SU-DHL-6 (cell line): Measurements from ENCODE around the gene ATP13A2.

ENCODE experiments used
- H2AFZ ChIP-seq: fragments of 200-600 bp; sonication (generic); 2 replicates; pipeline ENCODE4 v1.6.1; 2014; ENCODE audit warnings: low read depth, mild to moderate bottlenecking, moderate library complexity, mixed read lengths, antibody characterized with exemption, low read length; ENCODE audit not compliant: severe bottlenecking
- H3F3A ChIP-seq: fragments of 200-600 bp; shearing (Covaris generic); 2 replicates; pipeline ENCODE4 v1.6.0; 2016; ENCODE audit warnings: antibody characterized with exemption, mild to moderate bottlenecking; ENCODE audit not compliant: insufficient read depth
- H3K27ac ChIP-seq: fragments of 200-600 bp; sonication (generic); 2 replicates; pipeline ENCODE4 v1.5.1; 2016; ENCODE audit warnings: low read depth, mild to moderate bottlenecking, low read length, moderate library complexity, mixed read lengths
- H3K27me3 ChIP-seq: fragments of 200-600 bp; sonication (generic), shearing (Covaris generic); 2 replicates; pipeline ENCODE4 v1.6.0; 2014; ENCODE audit warnings: mild to moderate bottlenecking, low read length
- H3K36me3 ChIP-seq: fragments of 200-600 bp; sonication (generic); 2 replicates; pipeline ENCODE4 v1.6.1; 2014; ENCODE audit warnings: mild to moderate bottlenecking, low read length, mixed read lengths
- H3K4me2 ChIP-seq: fragments of 300-600, 200-600 bp; shearing (Covaris generic), sonication (generic); 2 replicates; pipeline ENCODE4 v1.6.0; 2014; ENCODE audit warnings: low read length, low read depth, mild to moderate bottlenecking; ENCODE audit not compliant: poor library complexity, severe bottlenecking
- H3K4me3 ChIP-seq: fragments of 200-600 bp; sonication (generic); 2 replicates; pipeline ENCODE4 v1.5.1; 2014; ENCODE audit warnings: antibody characterized with exemption, low read length, mild to moderate bottlenecking, mixed read lengths; ENCODE audit not compliant: insufficient read depth, poor library complexity, severe bottlenecking
- H3K79me2 ChIP-seq: fragments of 200-600 bp; sonication (generic); 2 replicates; pipeline ENCODE4 v1.6.1; 2014; ENCODE audit warnings: mild to moderate bottlenecking, low read length, moderate library complexity; ENCODE audit not compliant: insufficient read depth
- H3K9ac ChIP-seq: fragments of 200-600 bp; sonication (generic); 2 replicates; pipeline ENCODE4 v1.7.0; 2014; ENCODE audit warnings: mild to moderate bottlenecking, low read length
- H3K9me2 ChIP-seq: fragments of 200-600 bp; sonication (generic); replicated peaks from 2 replicates; pipeline ENCODE4 v1.6.1; 2014; ENCODE audit warnings: low read length; ENCODE audit not compliant: insufficient read depth
- H3K9me3 ChIP-seq: fragments of 200-600 bp; sonication (generic); 2 replicates; pipeline ENCODE4 v1.6.1; 2014; ENCODE audit warnings: low read length, mixed read lengths; ENCODE audit not compliant: insufficient read depth
- H4K20me1 ChIP-seq: fragments of 200-600 bp; sonication (generic); 2 replicates; pipeline ENCODE4 v1.6.1; 2014; ENCODE audit warnings: low read depth, mild to moderate bottlenecking, antibody characterized with exemption, low read length, moderate library complexity, mixed read lengths
- EZH2phosphoT487 ChIP-seq: fragments of 200-600 bp; sonication (generic), shearing (Covaris generic); conservative IDR thresholded peaks from 2 replicates; pipeline ENCODE4 v1.6.1; 2018; ENCODE audit warnings: mild to moderate bottlenecking, antibody characterized with exemption, low read length, moderate library complexity, mixed read lengths
- TF ChIP-seq, protein P1 (sequence below): fragments of 200-600 bp; sonication (generic); IDR thresholded peaks from one replicate; pipeline ENCODE4 v1.5.1; 2017; ENCODE audit warnings: antibody characterized with exemption, mild to moderate bottlenecking, low read length, moderate library complexity; ENCODE audit not compliant: insufficient read depth, poor library complexity, severe bottlenecking

Gene ATP13A2

DNA sequence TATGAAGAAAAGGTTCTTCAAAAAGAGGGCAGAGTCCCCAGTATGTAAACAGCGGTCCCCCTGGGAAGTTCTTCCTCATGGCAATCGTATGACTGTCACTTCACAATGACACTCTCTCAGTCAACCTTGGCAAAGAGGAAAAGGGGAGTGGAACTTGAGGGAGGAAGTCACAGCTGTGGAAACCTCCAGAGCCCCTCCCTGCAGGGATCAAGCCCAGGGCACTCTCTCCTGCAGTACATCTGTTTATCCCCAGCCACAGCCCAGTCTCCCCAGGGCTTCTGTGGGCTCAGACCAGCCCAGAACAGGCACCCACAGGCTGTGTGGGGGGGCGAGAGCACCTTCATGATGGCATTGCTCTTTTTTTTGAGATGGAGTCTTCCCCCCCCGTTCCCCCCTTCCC lies 2.0 kb downstream of the ATP13A2 start:
- H2AFZ ChIP-seq: no peak overlapping the region
- H3K27me3 ChIP-seq: no peaks in the 10 kb centered on the region
- H3K9me3 ChIP-seq: no peaks in the 10 kb centered on the region
- no peak for TF ChIP-seq EZH2phosphoT487
- TF ChIP-seq, protein P1, sequence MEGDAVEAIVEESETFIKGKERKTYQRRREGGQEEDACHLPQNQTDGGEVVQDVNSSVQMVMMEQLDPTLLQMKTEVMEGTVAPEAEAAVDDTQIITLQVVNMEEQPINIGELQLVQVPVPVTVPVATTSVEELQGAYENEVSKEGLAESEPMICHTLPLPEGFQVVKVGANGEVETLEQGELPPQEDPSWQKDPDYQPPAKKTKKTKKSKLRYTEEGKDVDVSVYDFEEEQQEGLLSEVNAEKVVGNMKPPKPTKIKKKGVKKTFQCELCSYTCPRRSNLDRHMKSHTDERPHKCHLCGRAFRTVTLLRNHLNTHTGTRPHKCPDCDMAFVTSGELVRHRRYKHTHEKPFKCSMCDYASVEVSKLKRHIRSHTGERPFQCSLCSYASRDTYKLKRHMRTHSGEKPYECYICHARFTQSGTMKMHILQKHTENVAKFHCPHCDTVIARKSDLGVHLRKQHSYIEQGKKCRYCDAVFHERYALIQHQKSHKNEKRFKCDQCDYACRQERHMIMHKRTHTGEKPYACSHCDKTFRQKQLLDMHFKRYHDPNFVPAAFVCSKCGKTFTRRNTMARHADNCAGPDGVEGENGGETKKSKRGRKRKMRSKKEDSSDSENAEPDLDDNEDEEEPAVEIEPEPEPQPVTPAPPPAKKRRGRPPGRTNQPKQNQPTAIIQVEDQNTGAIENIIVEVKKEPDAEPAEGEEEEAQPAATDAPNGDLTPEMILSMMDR: no peak
- H3K36me3 ChIP-seq: no peaks in the 10 kb centered on the region
- H3K9ac ChIP-seq: no peak overlapping the region
- no peaks in the 10 kb centered on the region for H3K9me2 ChIP-seq
- no peaks in the 10 kb centered on the region for H3K79me2 ChIP-seq
- H3K4me2 ChIP-seq: no peak overlapping the region
- H3K4me3 ChIP-seq: no peak overlapping the region
- H3K27ac ChIP-seq: no peak overlapping the region
- no peaks in the 10 kb centered on the region; the same call in 1 of the 2 replicates for H4K20me1 ChIP-seq
- H3F3A ChIP-seq: no peaks in the 10 kb centered on the region

DNA sequence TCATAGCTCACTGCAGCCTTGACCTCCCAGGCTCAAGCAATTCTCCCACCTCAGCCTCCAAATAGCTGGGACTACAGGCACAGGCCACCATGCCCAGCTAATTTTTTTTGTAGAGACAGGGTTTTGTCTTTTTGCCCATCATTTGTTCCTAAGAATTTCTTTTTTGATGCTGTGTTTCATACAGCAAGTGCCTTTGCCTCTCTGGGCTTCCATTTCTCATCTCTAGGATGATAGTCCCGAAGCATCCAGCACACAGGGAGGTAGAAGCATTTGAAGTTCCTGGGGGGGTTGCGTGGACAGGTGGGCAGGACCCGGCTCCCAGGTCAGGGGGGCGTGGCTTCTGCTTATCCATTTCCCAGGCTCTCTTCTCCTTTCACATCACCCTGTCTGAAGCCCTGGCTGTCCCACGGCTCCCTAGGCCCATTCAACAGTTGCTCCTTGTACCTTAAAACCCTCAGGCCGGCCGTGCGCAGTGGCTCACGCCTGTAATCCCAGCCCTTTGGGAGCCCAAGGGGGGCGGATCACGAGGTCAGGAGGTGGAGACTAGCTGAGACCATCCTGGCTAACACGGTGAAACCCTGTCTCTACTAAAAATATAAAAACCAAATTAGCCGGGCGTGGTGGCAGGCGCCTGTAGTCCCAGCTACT lies 3.4 kb downstream of the ATP13A2 start:
- H3K9me2 ChIP-seq: no peaks in the 10 kb centered on the region
- H3F3A ChIP-seq: no peaks in the 10 kb centered on the region
- H3K4me2 ChIP-seq: no peak overlapping the region
- H3K4me3 ChIP-seq: no peak overlapping the region
- no peak overlapping the region for H2AFZ ChIP-seq
- H3K27ac ChIP-seq: no peak overlapping the region
- no peaks in the 10 kb centered on the region for H3K9me3 ChIP-seq
- H4K20me1 ChIP-seq: no peaks in the 10 kb centered on the region; the same call in 1 of the 2 replicates
- H3K36me3 ChIP-seq: no peaks in the 10 kb centered on the region
- TF ChIP-seq, protein P1: no peak
- TF ChIP-seq EZH2phosphoT487: no peak
- no peaks in the 10 kb centered on the region for H3K79me2 ChIP-seq
- H3K27me3 ChIP-seq: no peaks in the 10 kb centered on the region
- no peak overlapping the region for H3K9ac ChIP-seq

DNA sequence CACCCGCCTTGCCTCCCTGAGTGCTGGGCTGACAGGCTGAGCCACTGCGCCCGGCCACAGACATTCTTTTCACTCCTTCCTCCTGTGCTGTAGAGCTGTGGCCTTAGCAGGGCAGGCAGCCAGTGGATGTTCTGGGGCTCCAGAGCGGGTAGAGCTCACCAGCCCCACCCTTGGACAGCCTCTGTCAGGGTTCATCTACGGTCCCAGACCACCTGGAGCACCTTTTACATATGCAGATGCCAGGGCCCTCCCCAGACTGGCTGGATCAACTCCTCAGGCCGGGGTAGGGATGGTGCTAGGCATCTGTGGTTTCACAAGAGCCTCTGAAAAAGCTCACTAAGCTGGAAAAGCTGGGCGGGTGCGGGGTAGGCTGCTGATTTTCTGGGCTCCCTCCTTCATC lies 4.6 kb downstream of the ATP13A2 start:
- no peak overlapping the region for H3K4me2 ChIP-seq

More for the DNA sequence above, 4.6 kb downstream of the ATP13A2 start:
- no peak overlapping the region for H2AFZ ChIP-seq
- no peaks in the 10 kb centered on the region for H3K79me2 ChIP-seq
- H3K27ac ChIP-seq: no peak overlapping the region
- H3K36me3 ChIP-seq: no peaks in the 10 kb centered on the region
- H3F3A ChIP-seq: no peaks in the 10 kb centered on the region
- no peaks in the 10 kb centered on the region; the same call in 1 of the 2 replicates for H4K20me1 ChIP-seq
- no peak overlapping the region for H3K4me3 ChIP-seq
- no peaks in the 10 kb centered on the region for H3K27me3 ChIP-seq
- no peaks in the 10 kb centered on the region for H3K9me3 ChIP-seq
- no peaks in the 10 kb centered on the region for H3K9me2 ChIP-seq
- H3K9ac ChIP-seq: no peak overlapping the region
- TF ChIP-seq EZH2phosphoT487: no peak
- TF ChIP-seq, protein P1: no peak
